ENCODE data around the gene RGL3.
"Not testable (repeated sequence)": the region's sequence is repeated elsewhere in the genome, so short reads cannot be mapped to it uniquely, and the experiment has no call there.

RGL3 gene, protein sequence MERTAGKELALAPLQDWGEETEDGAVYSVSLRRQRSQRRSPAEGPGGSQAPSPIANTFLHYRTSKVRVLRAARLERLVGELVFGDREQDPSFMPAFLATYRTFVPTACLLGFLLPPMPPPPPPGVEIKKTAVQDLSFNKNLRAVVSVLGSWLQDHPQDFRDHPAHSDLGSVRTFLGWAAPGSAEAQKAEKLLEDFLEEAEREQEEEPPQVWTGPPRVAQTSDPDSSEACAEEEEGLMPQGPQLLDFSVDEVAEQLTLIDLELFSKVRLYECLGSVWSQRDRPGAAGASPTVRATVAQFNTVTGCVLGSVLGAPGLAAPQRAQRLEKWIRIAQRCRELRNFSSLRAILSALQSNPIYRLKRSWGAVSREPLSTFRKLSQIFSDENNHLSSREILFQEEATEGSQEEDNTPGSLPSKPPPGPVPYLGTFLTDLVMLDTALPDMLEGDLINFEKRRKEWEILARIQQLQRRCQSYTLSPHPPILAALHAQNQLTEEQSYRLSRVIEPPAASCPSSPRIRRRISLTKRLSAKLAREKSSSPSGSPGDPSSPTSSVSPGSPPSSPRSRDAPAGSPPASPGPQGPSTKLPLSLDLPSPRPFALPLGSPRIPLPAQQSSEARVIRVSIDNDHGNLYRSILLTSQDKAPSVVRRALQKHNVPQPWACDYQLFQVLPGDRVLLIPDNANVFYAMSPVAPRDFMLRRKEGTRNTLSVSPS

DNA sequence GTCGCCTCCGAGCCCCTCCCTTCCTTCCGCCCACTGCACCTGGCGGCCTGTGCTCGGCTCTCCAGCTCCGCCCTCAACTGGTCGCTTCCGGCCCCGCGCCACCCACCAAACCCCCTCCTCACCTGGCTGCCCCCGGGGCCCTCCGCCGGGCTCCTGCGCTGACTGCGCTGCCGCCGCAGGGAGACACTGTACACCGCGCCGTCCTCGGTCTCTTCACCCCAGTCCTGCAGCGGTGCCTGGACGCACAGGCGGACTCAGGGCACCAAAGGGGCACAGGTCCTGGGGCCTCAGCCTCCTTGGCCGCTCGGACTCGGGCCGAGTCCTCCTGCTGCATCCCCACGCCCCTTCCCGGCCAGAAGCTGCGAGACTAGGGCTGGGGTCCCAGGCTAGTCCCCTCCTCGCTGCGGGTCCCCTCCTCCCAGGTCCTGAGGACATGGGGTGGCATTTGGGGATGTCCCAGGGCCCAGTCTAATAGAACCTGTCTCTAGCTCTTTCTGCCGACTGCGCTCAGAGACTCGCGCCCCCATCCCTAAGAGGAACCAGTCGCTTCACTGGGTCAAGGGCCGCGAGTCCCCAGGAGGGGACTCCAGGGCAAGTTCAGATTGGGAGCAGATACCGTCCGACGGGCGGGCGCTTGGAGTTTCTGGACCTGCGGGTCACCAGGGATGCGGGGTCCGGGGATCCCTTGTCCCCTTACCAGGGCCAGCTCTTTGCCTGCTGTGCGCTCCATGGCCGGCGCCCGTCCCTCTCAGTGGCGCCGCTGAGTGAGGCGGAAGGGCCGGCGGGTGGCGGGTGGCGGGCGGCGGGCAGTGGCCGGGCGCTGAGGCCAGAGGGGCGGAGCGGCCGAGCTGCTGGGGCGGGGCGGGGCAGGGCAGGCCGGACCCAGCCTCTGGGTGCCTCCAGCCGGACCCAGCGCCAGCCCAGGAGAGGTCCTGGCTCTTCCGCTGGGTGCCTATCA is at the start of gene RGL3:
RGL3 (minus strand) TSS at position 766 of the 958 bp plus-strand sequence; CDS start at position 730, 36 bp downstream.
- no peak within 1 kb of the TSS for H3K4me3 Mint-ChIP-seq
- H3K27ac Mint-ChIP-seq: no peak within 1 kb of the TSS
- DNase-seq: no peak
- H3K36me3 Mint-ChIP-seq (ENCODE audit: low read depth): no peaks in the 10 kb centered on the region
- peaks cover 69% of the 10 kb centered on the region for H3K27me3 Mint-ChIP-seq
- no peaks in the 10 kb centered on the region for H3K9me3 Mint-ChIP-seq
- H3K4me1 Mint-ChIP-seq (ENCODE audit: low read depth): peaks cover 41% of the 10 kb centered on the region

- not testable (repeated sequence) for H3K9me3 Mint-ChIP-seq; H3K27ac Mint-ChIP-seq; H3K4me1 Mint-ChIP-seq (ENCODE audit: low read depth); H3K36me3 Mint-ChIP-seq (ENCODE audit: low read depth); H3K27me3 Mint-ChIP-seq; H3K4me3 Mint-ChIP-seq; DNase-seq
Observed at GRCh38 chr19:11468266-11468845, 49.2 kb upstream of the RGL3 start.

- no peak overlapping the region for H3K27ac Mint-ChIP-seq
- no peak for DNase-seq
- no peak overlapping the region for H3K4me3 Mint-ChIP-seq
- H3K4me1 Mint-ChIP-seq (ENCODE audit: low read depth): no peaks in the 10 kb centered on the region
- H3K27me3 Mint-ChIP-seq: peaks cover 4% of the 10 kb centered on the region
- H3K36me3 Mint-ChIP-seq (ENCODE audit: low read depth): no peaks in the 10 kb centered on the region
- H3K9me3 Mint-ChIP-seq: no peaks in the 10 kb centered on the region
Observed at GRCh38 chr19:11465600-11465999, 46.5 kb upstream of the RGL3 start.

- Mint-ChIP-seq H3K4me3 (no peak overlapping the region), H3K27me3 (peaks cover 13% of the 10 kb centered on the region), H3K36me3 (ENCODE audit: low read depth) (no peaks in the 10 kb centered on the region), H3K4me1 (ENCODE audit: low read depth) (no peaks in the 10 kb centered on the region), H3K27ac (no peak overlapping the region), H3K9me3 (no peaks in the 10 kb centered on the region)
- no peak for DNase-seq
Observed at GRCh38 chr19:11464333-11465265, 45.5 kb upstream of the RGL3 start.

- no peaks in the 10 kb centered on the region for H3K4me1 Mint-ChIP-seq (ENCODE audit: low read depth)
- H3K36me3 Mint-ChIP-seq (ENCODE audit: low read depth): no peaks in the 10 kb centered on the region
- DNase-seq: no peak
- H3K9me3 Mint-ChIP-seq: no peaks in the 10 kb centered on the region
- no peak overlapping the region for H3K27ac Mint-ChIP-seq
- H3K4me3 Mint-ChIP-seq: no peak overlapping the region
- H3K27me3 Mint-ChIP-seq: peaks cover 18% of the 10 kb centered on the region
Observed at GRCh38 chr19:11463391-11463790, 44.3 kb upstream of the RGL3 start.

- Mint-ChIP-seq H3K4me3 (no peak overlapping the region), H3K27ac (no peak overlapping the region), H3K36me3 (ENCODE audit: low read depth) (no peaks in the 10 kb centered on the region), H3K27me3 (peaks cover 22% of the 10 kb centered on the region), H3K4me1 (ENCODE audit: low read depth) (no peaks in the 10 kb centered on the region), H3K9me3 (no peaks in the 10 kb centered on the region)
- no peak for DNase-seq
Observed at GRCh38 chr19:11461453-11461852, 42.3 kb upstream of the RGL3 start.

GRCh38 chr19:11460207-11460606 is 41.1 kb upstream of the RGL3 start:
- Mint-ChIP-seq H3K4me3 (no peak overlapping the region), H3K27me3 (peaks cover 18% of the 10 kb centered on the region), H3K4me1 (ENCODE audit: low read depth) (no peaks in the 10 kb centered on the region), H3K9me3 (no peaks in the 10 kb centered on the region), H3K27ac (no peak overlapping the region), H3K36me3 (ENCODE audit: low read depth) (no peaks in the 10 kb centered on the region)
- DNase-seq: no peak

DNA sequence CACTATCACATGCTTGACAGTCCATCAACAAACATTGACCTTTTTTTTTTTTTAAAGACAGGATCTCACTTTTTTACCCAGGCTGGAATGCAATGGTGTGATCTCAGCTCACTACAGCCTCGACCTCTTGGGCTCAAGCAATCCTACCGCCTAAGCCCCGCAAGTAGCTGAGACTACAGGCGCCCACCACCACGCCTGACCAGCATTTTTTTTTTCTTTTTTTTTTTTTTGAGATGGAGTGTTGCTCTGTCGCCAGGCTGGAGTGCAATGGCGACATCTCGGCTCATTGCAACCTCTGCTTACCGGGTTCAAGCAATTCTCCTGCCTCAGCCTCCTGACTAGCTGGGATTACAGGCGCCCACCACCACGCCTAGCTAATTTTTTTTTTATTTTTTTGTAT is 39.8 kb upstream of the RGL3 start:
- not testable (repeated sequence) for H3K9me3 Mint-ChIP-seq; H3K36me3 Mint-ChIP-seq (ENCODE audit: low read depth); H3K27ac Mint-ChIP-seq; DNase-seq; H3K4me1 Mint-ChIP-seq (ENCODE audit: low read depth); H3K4me3 Mint-ChIP-seq
- peaks cover 18% of the 10 kb centered on the region for H3K27me3 Mint-ChIP-seq

GRCh38 chr19:11458236-11458900 is 39.3 kb upstream of the RGL3 start:
- no peaks in the 10 kb centered on the region for H3K9me3 Mint-ChIP-seq
- H3K4me3 Mint-ChIP-seq: no peak overlapping the region
- no peaks in the 10 kb centered on the region for H3K4me1 Mint-ChIP-seq (ENCODE audit: low read depth)
- no peak overlapping the region for H3K27ac Mint-ChIP-seq
- peaks cover 18% of the 10 kb centered on the region for H3K27me3 Mint-ChIP-seq
- H3K36me3 Mint-ChIP-seq (ENCODE audit: low read depth): no peaks in the 10 kb centered on the region
- DNase-seq: no peak

GRCh38 chr19:11457831-11458230 is 38.7 kb upstream of the RGL3 start:
- H3K36me3 Mint-ChIP-seq (ENCODE audit: low read depth): no peaks in the 10 kb centered on the region
- no peak for DNase-seq
- H3K27me3 Mint-ChIP-seq: peaks cover 18% of the 10 kb centered on the region
- H3K9me3 Mint-ChIP-seq: no peaks in the 10 kb centered on the region
- H3K4me3 Mint-ChIP-seq: no peak overlapping the region
- no peak overlapping the region for H3K27ac Mint-ChIP-seq
- no peaks in the 10 kb centered on the region for H3K4me1 Mint-ChIP-seq (ENCODE audit: low read depth)

DNA sequence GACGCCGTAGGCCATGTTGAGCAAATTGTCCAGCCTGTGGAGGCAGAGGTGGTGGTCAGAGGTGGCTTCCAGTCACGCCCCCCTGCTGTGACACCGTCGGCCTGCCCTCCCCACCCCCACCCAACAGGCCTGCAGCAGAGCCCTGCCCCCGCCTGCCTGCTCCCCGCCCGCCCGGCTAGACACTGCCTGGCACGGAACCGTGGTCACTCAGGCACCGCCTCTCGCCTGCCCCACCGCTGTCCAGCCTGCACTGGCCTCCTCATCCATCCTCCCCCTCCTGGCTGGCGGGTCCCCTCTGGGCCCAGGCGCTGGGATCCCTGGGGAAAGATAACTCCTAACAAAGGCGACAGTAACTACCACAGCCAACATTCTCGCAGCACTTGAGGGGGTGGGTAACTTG is 38.0 kb upstream of the RGL3 start:
- no peak for DNase-seq
- Mint-ChIP-seq H3K36me3 (ENCODE audit: low read depth) (no peaks in the 10 kb centered on the region), H3K4me3 (no peak overlapping the region), H3K9me3 (no peaks in the 10 kb centered on the region), H3K4me1 (ENCODE audit: low read depth) (no peaks in the 10 kb centered on the region), H3K27ac (no peak overlapping the region), H3K27me3 (peaks cover 18% of the 10 kb centered on the region)

DNA sequence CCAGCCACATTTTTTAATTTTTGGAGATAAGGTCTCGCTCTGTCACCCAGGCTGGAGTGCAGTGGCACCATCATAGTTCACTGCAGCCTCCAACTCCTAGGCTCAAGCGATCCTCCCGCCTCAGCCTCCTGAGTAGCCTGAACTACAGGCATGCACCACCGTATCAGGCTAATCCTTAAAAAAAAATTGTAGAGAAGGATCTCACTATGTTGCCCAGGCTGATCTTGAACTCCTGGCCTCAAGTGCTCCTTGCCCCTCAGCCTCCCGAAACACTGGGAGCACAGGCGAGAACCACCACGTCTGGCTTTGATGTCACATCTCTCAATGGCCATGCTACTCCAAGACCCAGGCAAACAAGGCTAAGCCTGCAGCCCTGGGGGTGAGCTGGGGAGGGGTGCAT is 37.5 kb upstream of the RGL3 start:
- Mint-ChIP-seq H3K36me3 (ENCODE audit: low read depth) (no peaks in the 10 kb centered on the region), H3K4me3 (no peak overlapping the region), H3K4me1 (ENCODE audit: low read depth) (no peaks in the 10 kb centered on the region), H3K9me3 (no peaks in the 10 kb centered on the region), H3K27me3 (peaks cover 18% of the 10 kb centered on the region), H3K27ac (no peak overlapping the region)
- no peak for DNase-seq

DNA sequence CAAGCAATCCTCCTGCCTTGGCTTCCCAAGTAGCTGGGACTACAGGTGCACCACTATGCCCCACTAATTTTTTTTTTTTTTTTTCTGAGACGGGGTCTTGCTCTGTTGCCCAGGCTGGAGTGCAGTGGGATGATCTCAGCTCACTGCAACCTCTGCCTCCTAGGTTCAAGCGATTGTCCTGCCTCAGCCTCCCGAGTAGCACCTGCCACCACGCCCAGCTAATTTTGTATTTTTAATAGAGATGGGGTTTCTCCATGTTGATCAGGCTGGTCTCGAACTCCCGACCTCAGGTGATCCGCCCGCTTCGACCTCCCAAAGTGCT is 36.1 kb upstream of the RGL3 start:
- H3K4me1 Mint-ChIP-seq (ENCODE audit: low read depth); H3K27ac Mint-ChIP-seq; H3K9me3 Mint-ChIP-seq; H3K4me3 Mint-ChIP-seq; H3K36me3 Mint-ChIP-seq (ENCODE audit: low read depth); DNase-seq: not testable (repeated sequence)
- peaks cover 15% of the 10 kb centered on the region for H3K27me3 Mint-ChIP-seq

Data from activated T-cell treated with anti-CD3 and anti-CD28 coated beads, Interleukin-2, amount 50 U/mL, for 24 hours (primary cell).